ENCODE results near the gene B4GALT5. TPM values are rescaled to one million over a fixed set of nuclear protein-coding genes. Genes with fewer than 3 reads are reported as not detected.

Gene B4GALT5
- total RNA-seq, 1 experiment from 2014 or later = 65.0 TPM

DNA sequence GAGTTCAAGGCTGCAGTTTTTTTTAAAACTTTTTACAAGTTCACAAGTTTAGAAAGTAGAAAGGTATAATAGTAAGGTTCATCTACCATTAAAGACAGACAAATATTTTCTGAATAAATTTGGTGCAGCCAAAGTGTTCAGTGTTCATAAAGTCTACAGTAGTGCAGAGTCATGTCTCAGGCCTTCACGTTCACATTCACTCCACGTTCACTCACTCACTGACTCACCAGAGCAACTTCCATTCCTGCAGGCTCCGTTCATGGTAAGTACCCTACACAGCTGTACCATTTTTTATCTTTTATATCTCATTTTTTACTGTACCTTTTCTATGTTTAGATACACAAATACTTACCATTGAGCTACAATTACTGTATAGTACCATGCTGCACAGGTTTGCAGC is 67.6 kb downstream of the B4GALT5 start:
- Histone ChIP-seq H3K27me3 (replicated peaks; ENCODE audit: control insufficient read depth, insufficient read depth, low read length) (no peaks in the 10 kb centered on the region), H3K4me3 (ENCODE audit: low read depth, low read length) (no peak overlapping the region), H3K36me3 (ENCODE audit: control insufficient read depth, insufficient read depth, low read length) (peaks cover 8% of the 10 kb centered on the region), H3K9me3 (no peaks in the 10 kb centered on the region), H3K4me1 (no peaks in the 10 kb centered on the region)
- H3K9me3 Mint-ChIP-seq (ENCODE audit: unreplicated experiment) = no peaks in the 10 kb centered on the region
- ChIA-PET CTCF (no interaction called here), POLR2A (no interaction called here)
- TF ChIP-seq, protein P1, sequence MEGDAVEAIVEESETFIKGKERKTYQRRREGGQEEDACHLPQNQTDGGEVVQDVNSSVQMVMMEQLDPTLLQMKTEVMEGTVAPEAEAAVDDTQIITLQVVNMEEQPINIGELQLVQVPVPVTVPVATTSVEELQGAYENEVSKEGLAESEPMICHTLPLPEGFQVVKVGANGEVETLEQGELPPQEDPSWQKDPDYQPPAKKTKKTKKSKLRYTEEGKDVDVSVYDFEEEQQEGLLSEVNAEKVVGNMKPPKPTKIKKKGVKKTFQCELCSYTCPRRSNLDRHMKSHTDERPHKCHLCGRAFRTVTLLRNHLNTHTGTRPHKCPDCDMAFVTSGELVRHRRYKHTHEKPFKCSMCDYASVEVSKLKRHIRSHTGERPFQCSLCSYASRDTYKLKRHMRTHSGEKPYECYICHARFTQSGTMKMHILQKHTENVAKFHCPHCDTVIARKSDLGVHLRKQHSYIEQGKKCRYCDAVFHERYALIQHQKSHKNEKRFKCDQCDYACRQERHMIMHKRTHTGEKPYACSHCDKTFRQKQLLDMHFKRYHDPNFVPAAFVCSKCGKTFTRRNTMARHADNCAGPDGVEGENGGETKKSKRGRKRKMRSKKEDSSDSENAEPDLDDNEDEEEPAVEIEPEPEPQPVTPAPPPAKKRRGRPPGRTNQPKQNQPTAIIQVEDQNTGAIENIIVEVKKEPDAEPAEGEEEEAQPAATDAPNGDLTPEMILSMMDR (IDR thresholded peaks at IDR 0.05; ENCODE audit: insufficient read depth in 1 of 2, low read depth in 1 of 2, low read length in 1 of 2, severe bottlenecking in 1 of 2, unreplicated experiment in 1 of 2) = no peak
- H3K27me3 Mint-ChIP-seq (ENCODE audit: insufficient read depth, unreplicated experiment) = no peaks in the 10 kb centered on the region
- H3K4me1 Mint-ChIP-seq (ENCODE audit: low read depth, unreplicated experiment) = no peaks in the 10 kb centered on the region
- H3K36me3 Mint-ChIP-seq (ENCODE audit: insufficient read depth, unreplicated experiment) = peaks cover 86% of the 10 kb centered on the region
- DNase-seq = no peak
- no peak overlapping the region for H3K4me3 Mint-ChIP-seq (ENCODE audit: unreplicated experiment)
- no TSS peak for BruUV-seq (replicated peaks)
- intact Hi-C loops (cut with micrococcal nuclease; ENCODE audit: unreplicated experiment) = no loop called here
- no peak overlapping the region for H3K27ac Mint-ChIP-seq (ENCODE audit: unreplicated experiment)

DNA sequence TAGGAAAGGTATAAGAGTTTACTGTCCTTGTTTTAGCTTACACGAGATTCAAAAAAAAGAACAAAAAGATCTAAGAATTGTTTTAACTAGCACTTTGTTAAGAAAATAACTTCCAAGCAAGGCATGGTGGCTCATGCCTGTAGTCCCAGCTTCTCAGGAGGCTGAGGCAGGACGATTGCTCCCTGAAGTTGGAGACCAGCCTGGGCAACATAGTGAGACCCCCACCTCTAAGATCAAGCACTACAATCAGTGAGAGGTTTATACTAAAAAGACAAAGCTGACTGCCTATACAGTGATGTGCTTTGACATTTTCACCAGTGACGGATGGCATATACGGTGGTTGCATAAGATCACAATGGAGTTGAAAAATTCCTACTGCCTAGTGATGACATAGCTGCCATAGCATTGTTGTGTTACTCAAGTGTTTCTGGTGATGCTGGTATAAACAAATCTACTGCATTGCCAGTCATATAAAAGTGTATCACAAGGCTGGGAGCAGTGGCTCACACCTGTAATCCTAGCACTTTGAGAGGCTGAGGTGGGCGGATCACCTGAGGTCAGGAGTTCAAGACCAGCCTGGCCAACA is 68.6 kb downstream of the B4GALT5 start:
- TF ChIP-seq, protein P1 (IDR thresholded peaks at IDR 0.05; ENCODE audit: insufficient read depth in 1 of 2, low read depth in 1 of 2, low read length in 1 of 2, severe bottlenecking in 1 of 2, unreplicated experiment in 1 of 2) = no peak
- H3K4me1 ChIP-seq = no peaks in the 10 kb centered on the region
- intact Hi-C loops (cut with micrococcal nuclease; ENCODE audit: unreplicated experiment) = no loop called here
- Mint-ChIP-seq H3K4me1 (ENCODE audit: low read depth, unreplicated experiment) (no peaks in the 10 kb centered on the region), H3K27ac (ENCODE audit: unreplicated experiment) (no peak overlapping the region), H3K27me3 (ENCODE audit: insufficient read depth, unreplicated experiment) (no peaks in the 10 kb centered on the region), H3K36me3 (ENCODE audit: insufficient read depth, unreplicated experiment) (peaks cover 86% of the 10 kb centered on the region), H3K4me3 (ENCODE audit: unreplicated experiment) (no peak overlapping the region), H3K9me3 (ENCODE audit: unreplicated experiment) (no peaks in the 10 kb centered on the region)
- BruUV-seq (replicated peaks) = no TSS peak
- CTCF ChIA-PET = no interaction called here
- POLR2A ChIA-PET = no interaction called here
- no peak for DNase-seq
- H3K36me3 ChIP-seq (ENCODE audit: control insufficient read depth, insufficient read depth, low read length) = peaks cover 8% of the 10 kb centered on the region
- H3K27me3 ChIP-seq (replicated peaks; ENCODE audit: control insufficient read depth, insufficient read depth, low read length) = no peaks in the 10 kb centered on the region
- H3K4me3 ChIP-seq (ENCODE audit: low read depth, low read length) = no peak overlapping the region
- no peaks in the 10 kb centered on the region for H3K9me3 ChIP-seq

DNA sequence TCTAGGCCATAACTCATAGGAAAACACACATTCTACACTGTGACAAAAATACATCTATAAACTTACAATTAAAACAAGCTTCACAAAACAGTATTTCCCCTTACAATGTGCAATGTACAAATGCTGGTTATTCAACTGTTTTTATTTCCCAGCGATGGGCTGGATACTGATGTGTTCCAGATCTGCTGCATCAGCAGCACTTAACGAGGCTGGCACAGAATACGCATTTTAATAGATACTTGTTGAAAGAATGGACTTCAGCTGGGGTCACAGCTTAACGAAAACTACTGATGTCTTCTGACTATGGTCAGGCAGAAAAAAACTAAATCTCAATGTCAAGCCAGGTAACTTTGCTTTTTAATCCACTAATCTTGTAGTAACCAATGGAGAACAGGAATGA is 70.9 kb downstream of the B4GALT5 start:
- H3K4me1 Mint-ChIP-seq (ENCODE audit: low read depth, unreplicated experiment) = no peaks in the 10 kb centered on the region
- H3K27me3 ChIP-seq (replicated peaks; ENCODE audit: control insufficient read depth, insufficient read depth, low read length) = no peaks in the 10 kb centered on the region
- intact Hi-C loops (cut with micrococcal nuclease; ENCODE audit: unreplicated experiment) = no loop called here
- H3K36me3 ChIP-seq (ENCODE audit: control insufficient read depth, insufficient read depth, low read length) = peaks cover 9% of the 10 kb centered on the region
- H3K9me3 Mint-ChIP-seq (ENCODE audit: unreplicated experiment) = no peaks in the 10 kb centered on the region
- no peak overlapping the region for H3K27ac Mint-ChIP-seq (ENCODE audit: unreplicated experiment)
- peaks cover 89% of the 10 kb centered on the region for H3K36me3 Mint-ChIP-seq (ENCODE audit: insufficient read depth, unreplicated experiment)
- DNase-seq = no peak
- POLR2A ChIA-PET = no interaction called here
- no peaks in the 10 kb centered on the region for H3K4me1 ChIP-seq
- CTCF ChIA-PET = no interaction called here
- no peaks in the 10 kb centered on the region for H3K9me3 ChIP-seq
- H3K4me3 ChIP-seq (ENCODE audit: low read depth, low read length) = no peak overlapping the region
- no peaks in the 10 kb centered on the region for H3K27me3 Mint-ChIP-seq (ENCODE audit: insufficient read depth, unreplicated experiment)
- TF ChIP-seq, protein P1 (IDR thresholded peaks at IDR 0.05; ENCODE audit: insufficient read depth in 1 of 2, low read depth in 1 of 2, low read length in 1 of 2, severe bottlenecking in 1 of 2, unreplicated experiment in 1 of 2) = no peak
- no peak overlapping the region for H3K4me3 Mint-ChIP-seq (ENCODE audit: unreplicated experiment)
- no TSS peak for BruUV-seq (replicated peaks)

Measured in Caco-2 (cell line).